Bone marrow (tissue), 2 donors: Measurements from ENCODE around the gene HBE1.
A peak's percentile ranks its signal among the peaks of the same experiment; 100 is the strongest.

Experiments
- DNase-seq, 2 donors: peaks; one replicate each; lab custom pipeline; 2025; lab: John Stamatoyannopoulos, UW

HBE1 gene

GRCh38 chr11:5234381-5234834 lies 35.3 kb downstream of the HBE1 start, which contains the start of gene HBD:
TSS of gene HBD (minus strand) at chr11:5234483. CDS start at chr11:5234433, 50 bp downstream.
- peak in 1 of 2 donors; percentile 89 for DNase-seq

- DNase-seq, result no peak
These were observed 36.4 kb downstream of the HBE1 start for GRCh38 chr11:5233307-5233706.

GRCh38 chr11:5232821-5233220 lies 36.9 kb downstream of the HBE1 start:
- no peak for DNase-seq

GRCh38 chr11:5232176-5232575 lies 37.6 kb downstream of the HBE1 start:
- DNase-seq, result no peak

- no peak for DNase-seq
These were observed 38.6 kb downstream of the HBE1 start for GRCh38 chr11:5231111-5231510.

- no peak for DNase-seq
These were observed 39.5 kb downstream of the HBE1 start for GRCh38 chr11:5230266-5230665.

GRCh38 chr11:5229796-5230195 lies 39.9 kb downstream of the HBE1 start:
- DNase-seq, result no peak

GRCh38 chr11:5229356-5229755 lies 40.4 kb downstream of the HBE1 start:
- no peak for DNase-seq

- DNase-seq, result no peak
These were observed 41.6 kb downstream of the HBE1 start for GRCh38 chr11:5228124-5228523.

GRCh38 chr11:5227681-5228080 lies 42.1 kb downstream of the HBE1 start:
- DNase-seq, result no peak

GRCh38 chr11:5226732-5227310 lies 42.9 kb downstream of the HBE1 start, which contains the start of gene HBB:
TSS of gene HBB (minus strand) at chr11:5227071. CDS start at chr11:5227021, 50 bp downstream.
- no peak for DNase-seq

GRCh38 chr11:5225480-5225871 lies 44.3 kb downstream of the HBE1 start:
- DNase-seq, result no peak

GRCh38 chr11:5224538-5225479 lies 44.9 kb downstream of the HBE1 start:
- DNase-seq, result no peak

- DNase-seq, result no peak
These were observed 46.1 kb downstream of the HBE1 start for GRCh38 chr11:5223686-5224085.

- DNase-seq, result no peak
These were observed 46.6 kb downstream of the HBE1 start for GRCh38 chr11:5223146-5223545.
